Stimulated activated memory B cell treated with anti-CD40 and anti-IgM and Interleukin-4, amounts not matched to agents 10 μg/mL and 1 μg/mL and 100 μg/mL, for 72 hours (primary cell): ENCODE results near the gene LRRC14B.

ENCODE experiments used
- ATAC-seq: fragments of 150-1000 bp; cut with Tn5 transposase; 2 replicates; pipeline ENCODE4 v1.10.0; 2021
- H3K27ac Mint-ChIP-seq: one replicate; pipeline ENCODE4 v1.8.0; 2022; ENCODE audit warnings: mild to moderate bottlenecking, mixed read lengths
- H3K27me3 Mint-ChIP-seq: one replicate; pipeline ENCODE4 v1.8.0; 2022; ENCODE audit warnings: mixed read lengths
- H3K36me3 Mint-ChIP-seq: one replicate; pipeline ENCODE4 v1.8.0; 2022; ENCODE audit warnings: mixed read lengths
- H3K4me1 Mint-ChIP-seq: one replicate; pipeline ENCODE4 v1.8.0; 2022; ENCODE audit warnings: mixed read lengths
- H3K4me3 Mint-ChIP-seq: one replicate; pipeline ENCODE4 v1.8.0; 2022; ENCODE audit warnings: mild to moderate bottlenecking, moderate library complexity, mixed read lengths
- H3K9me3 Mint-ChIP-seq: one replicate; pipeline ENCODE4 v1.8.0; 2022; ENCODE audit warnings: mixed read lengths

The LRRC14B gene

GRCh38 chr5:166441-167372, 24.6 kb upstream of the LRRC14B start:
- Mint-ChIP-seq H3K4me1 (no peaks in the 10 kb centered on the region), H3K27ac (no peak overlapping the region), H3K4me3 (no peak overlapping the region), H3K9me3 (no peaks in the 10 kb centered on the region), H3K27me3 (no peaks in the 10 kb centered on the region), H3K36me3 (no peaks in the 10 kb centered on the region)
- no peak for ATAC-seq

- H3K27ac Mint-ChIP-seq: no peak overlapping the region
These were observed 23.8 kb upstream of the LRRC14B start for GRCh38 chr5:167511-167910.

GRCh38 chr5:167982-168660, 23.2 kb upstream of the LRRC14B start:
- no peak for ATAC-seq
- Mint-ChIP-seq H3K36me3 (no peaks in the 10 kb centered on the region), H3K9me3 (no peaks in the 10 kb centered on the region), H3K4me1 (no peaks in the 10 kb centered on the region), H3K27me3 (peaks cover 8% of the 10 kb centered on the region), H3K27ac (no peak overlapping the region), H3K4me3 (no peak overlapping the region)

More at GRCh38 chr5:167511-167910, 23.8 kb upstream of the LRRC14B start:
- no peaks in the 10 kb centered on the region for H3K4me1 Mint-ChIP-seq
- peaks cover 2% of the 10 kb centered on the region for H3K27me3 Mint-ChIP-seq
- no peaks in the 10 kb centered on the region for H3K36me3 Mint-ChIP-seq
- H3K4me3 Mint-ChIP-seq: no peak overlapping the region
- no peak for ATAC-seq
- H3K9me3 Mint-ChIP-seq: no peaks in the 10 kb centered on the region

- ATAC-seq: no peak
- Mint-ChIP-seq H3K4me3 (no peak overlapping the region), H3K27me3 (peaks cover 19% of the 10 kb centered on the region), H3K9me3 (no peaks in the 10 kb centered on the region), H3K36me3 (no peaks in the 10 kb centered on the region), H3K27ac (no peak overlapping the region), H3K4me1 (no peaks in the 10 kb centered on the region)
These were observed 22.1 kb upstream of the LRRC14B start for GRCh38 chr5:169071-169727.

- H3K9me3 Mint-ChIP-seq: no peaks in the 10 kb centered on the region
- H3K27ac Mint-ChIP-seq: no peak overlapping the region
- no peak overlapping the region for H3K4me3 Mint-ChIP-seq
- H3K36me3 Mint-ChIP-seq: no peaks in the 10 kb centered on the region
- peaks cover 22% of the 10 kb centered on the region for H3K27me3 Mint-ChIP-seq
- no peak for ATAC-seq
- H3K4me1 Mint-ChIP-seq: no peaks in the 10 kb centered on the region
These were observed 21.6 kb upstream of the LRRC14B start for GRCh38 chr5:169728-170094.

GRCh38 chr5:170971-171800, 20.1 kb upstream of the LRRC14B start:
- H3K27me3 Mint-ChIP-seq: peaks cover 30% of the 10 kb centered on the region
- H3K27ac Mint-ChIP-seq: no peak overlapping the region
- H3K4me1 Mint-ChIP-seq: no peaks in the 10 kb centered on the region
- no peak for ATAC-seq
- H3K9me3 Mint-ChIP-seq: no peaks in the 10 kb centered on the region
- H3K4me3 Mint-ChIP-seq: no peak overlapping the region
- H3K36me3 Mint-ChIP-seq: no peaks in the 10 kb centered on the region

- no peak for ATAC-seq
- Mint-ChIP-seq H3K4me3 (no peak overlapping the region), H3K9me3 (no peaks in the 10 kb centered on the region), H3K27me3 (peaks cover 30% of the 10 kb centered on the region), H3K36me3 (no peaks in the 10 kb centered on the region), H3K4me1 (no peaks in the 10 kb centered on the region), H3K27ac (no peak overlapping the region)
These were observed 19.4 kb upstream of the LRRC14B start for GRCh38 chr5:171801-172331.

GRCh38 chr5:172421-172820, 18.9 kb upstream of the LRRC14B start:
- ATAC-seq: no peak
- H3K36me3 Mint-ChIP-seq: no peaks in the 10 kb centered on the region
- H3K9me3 Mint-ChIP-seq: no peaks in the 10 kb centered on the region
- H3K4me1 Mint-ChIP-seq: no peaks in the 10 kb centered on the region
- peaks cover 30% of the 10 kb centered on the region for H3K27me3 Mint-ChIP-seq
- no peak overlapping the region for H3K27ac Mint-ChIP-seq
- H3K4me3 Mint-ChIP-seq: no peak overlapping the region

GRCh38 chr5:172841-173251, 18.4 kb upstream of the LRRC14B start:
- no peaks in the 10 kb centered on the region for H3K36me3 Mint-ChIP-seq
- H3K27me3 Mint-ChIP-seq: peaks cover 30% of the 10 kb centered on the region
- ATAC-seq: no peak
- no peak overlapping the region for H3K27ac Mint-ChIP-seq
- H3K4me3 Mint-ChIP-seq: no peak overlapping the region
- no peaks in the 10 kb centered on the region for H3K4me1 Mint-ChIP-seq
- no peaks in the 10 kb centered on the region for H3K9me3 Mint-ChIP-seq

GRCh38 chr5:173392-174290, 17.7 kb upstream of the LRRC14B start:
- Mint-ChIP-seq H3K27ac (no peak overlapping the region), H3K9me3 (no peaks in the 10 kb centered on the region), H3K4me1 (no peaks in the 10 kb centered on the region), H3K36me3 (no peaks in the 10 kb centered on the region), H3K4me3 (no peak overlapping the region), H3K27me3 (peaks cover 30% of the 10 kb centered on the region)
- ATAC-seq: no peak

- H3K27ac Mint-ChIP-seq: no peak overlapping the region
- H3K9me3 Mint-ChIP-seq: no peaks in the 10 kb centered on the region
- ATAC-seq: no peak
- H3K4me1 Mint-ChIP-seq: no peaks in the 10 kb centered on the region
- peaks cover 36% of the 10 kb centered on the region for H3K27me3 Mint-ChIP-seq
- H3K36me3 Mint-ChIP-seq: no peaks in the 10 kb centered on the region
- H3K4me3 Mint-ChIP-seq: no peak overlapping the region
These were observed 17.0 kb upstream of the LRRC14B start for GRCh38 chr5:174291-174600.

- Mint-ChIP-seq H3K27ac (no peak overlapping the region), H3K4me3 (no peak overlapping the region), H3K27me3 (peaks cover 43% of the 10 kb centered on the region), H3K36me3 (no peaks in the 10 kb centered on the region), H3K9me3 (no peaks in the 10 kb centered on the region), H3K4me1 (no peaks in the 10 kb centered on the region)
- ATAC-seq: no peak
These were observed 16.3 kb upstream of the LRRC14B start for GRCh38 chr5:174876-175465.

GRCh38 chr5:176296-176823, 14.9 kb upstream of the LRRC14B start:
- H3K4me3 Mint-ChIP-seq: no peak overlapping the region
- no peak overlapping the region for H3K27ac Mint-ChIP-seq
- H3K27me3 Mint-ChIP-seq: peaks cover 57% of the 10 kb centered on the region
- no peaks in the 10 kb centered on the region for H3K9me3 Mint-ChIP-seq
- no peaks in the 10 kb centered on the region for H3K36me3 Mint-ChIP-seq
- ATAC-seq: no peak
- H3K4me1 Mint-ChIP-seq: no peaks in the 10 kb centered on the region
